ENCODE data around the gene PTPRR. TPM values are rescaled to one million over a fixed set of nuclear protein-coding genes. Genes with fewer than 3 reads are reported as not detected.

The PTPRR gene
- polyA plus RNA-seq, 1 of the 3 experiments (the other 2 are of a cell fraction), result 1.4 TPM

DNA sequence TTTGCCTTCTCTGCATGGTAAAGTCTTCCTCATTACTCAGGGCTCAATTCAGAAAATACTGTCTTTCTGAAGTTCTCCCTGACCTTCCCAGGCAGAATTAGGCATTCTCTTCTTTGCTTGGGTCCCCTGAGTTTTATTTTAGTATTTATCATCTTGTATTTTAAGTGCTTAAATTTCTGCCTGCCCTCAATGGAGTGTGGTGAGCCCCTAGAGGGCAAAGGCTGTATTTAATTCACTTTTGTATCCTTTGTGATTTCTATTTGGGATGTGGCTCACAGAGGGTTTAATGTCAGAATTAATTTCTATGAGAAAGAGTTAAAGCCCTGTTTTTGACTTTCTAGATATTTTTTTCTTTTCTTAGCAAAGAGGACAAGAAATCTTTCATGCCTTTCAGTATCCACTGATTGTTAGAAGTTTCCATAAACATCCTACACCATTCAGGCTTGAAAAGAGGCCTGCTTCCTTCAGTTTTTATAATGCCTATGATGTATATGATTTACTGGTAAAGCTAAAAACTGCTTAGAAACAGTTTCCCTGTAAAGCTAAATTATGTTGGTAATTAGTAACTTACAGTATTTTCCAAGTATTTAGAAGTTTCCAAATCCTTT is 227.8 kb downstream of the PTPRR start:
- POLR2A ChIA-PET, result no interaction called here
- H2AFZ ChIP-seq (ENCODE audit: low read depth), result peak overlapping the region; percentile 69; the same call in 1 of the 2 replicates

DNA sequence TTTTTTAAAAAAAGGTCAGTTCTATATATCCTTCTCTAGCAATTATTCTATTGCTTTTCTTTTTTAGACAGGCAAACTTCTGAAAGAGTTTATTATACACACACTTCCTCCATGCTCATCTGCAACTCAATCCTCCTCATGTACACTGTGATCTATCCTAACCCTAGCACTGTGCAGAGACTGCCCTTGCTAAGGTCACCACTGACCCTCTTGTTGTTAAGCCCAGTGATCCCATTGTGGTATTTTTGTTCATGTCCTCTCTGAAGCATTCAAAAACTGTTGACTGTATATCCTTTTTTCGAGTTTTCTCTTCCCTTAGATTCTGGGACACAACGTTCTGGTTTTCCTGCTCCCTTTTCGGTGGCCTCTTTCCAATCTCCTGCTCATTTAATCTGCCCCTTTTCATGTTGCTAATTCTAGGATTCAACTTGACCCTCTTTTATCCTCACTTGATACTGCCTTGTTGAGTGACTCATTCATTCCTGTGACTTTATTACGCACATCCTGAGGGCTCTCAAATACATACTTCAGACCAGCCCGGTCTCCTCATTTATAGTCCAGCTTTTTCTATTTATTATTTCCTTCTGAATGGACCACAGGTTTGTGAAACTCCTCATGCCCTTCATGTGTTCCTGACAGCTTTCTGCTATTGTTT is 229.4 kb downstream of the PTPRR start:
- no peak overlapping the region; the same call in 1 of the 2 replicates for H2AFZ ChIP-seq (ENCODE audit: low read depth)
- peak overlapping the region in 1 of 2 experiments; percentile 27; a peak in 1 of 4 replicates for H3K27ac ChIP-seq (ENCODE audit: low read depth in 2 of 2, low read length in 1 of 2)
- ChIA-PET CTCF (interaction anchor here (0.9 to 1.2 kb wide), 2 partner anchors 11 to 40 kb away, joined by 3 to 4 read pairs; no protein-coding TSS in a partner anchor), POLR2A (no interaction called here)
- H3F3A ChIP-seq (replicated peaks; ENCODE audit: insufficient read depth), result no peaks in the 10 kb centered on the region
- no peak overlapping the region for H3K4me3 ChIP-seq (ENCODE audit: low read depth in 2 of 2, low read length in 1 of 2)
- no peaks in the 10 kb centered on the region for H3K79me2 ChIP-seq (ENCODE audit: insufficient read depth)
- no peak for TF ChIP-seq FOXJ3 (CRISPR knock-in tag; IDR thresholded peaks at IDR 0.05)
- no peak for TF ChIP-seq TAF1 (IDR thresholded peaks at IDR 0.05; ENCODE audit: borderline replicate concordance, low read depth, low read length)
- TF ChIP-seq FOSL2 (IDR thresholded peaks at IDR 0.05; ENCODE audit: borderline replicate concordance, low read depth), result peak; percentile 11; the same call in 1 of the 2 replicates
- no peak for TF ChIP-seq EP300 (IDR thresholded peaks at IDR 0.05; ENCODE audit: borderline replicate concordance in 1 of 2, low read depth in 1 of 2, low read length in 1 of 2)
- no peak for TF ChIP-seq ELF1 (IDR thresholded peaks at IDR 0.05)
- no peaks in the 10 kb centered on the region for H3K9me3 ChIP-seq
- peaks cover 0 to 2% of the 10 kb centered on the region in 2 experiments; a peak in 2 of 4 replicates for H3K4me1 ChIP-seq (ENCODE audit: control insufficient read depth in 1 of 2, insufficient read depth in 2 of 2, low read depth in 1 of 2, low read length in 1 of 2)
- no peaks in the 10 kb centered on the region for H4K20me1 ChIP-seq (ENCODE audit: insufficient read depth)
- no peak for DNase-seq
- no peaks in the 10 kb centered on the region for H3K36me3 ChIP-seq (replicated peaks in 1 of 2; ENCODE audit: control insufficient read depth in 1 of 2, insufficient read depth in 2 of 2, low read length in 1 of 2)
- no peak overlapping the region for H3K9ac ChIP-seq
- H3K4me2 ChIP-seq, result no peak overlapping the region
- no peaks in the 10 kb centered on the region for H3K9me2 ChIP-seq
- 79% methylated on average over 5 of the region's 5 CpGs for WGBS (ENCODE audit: low lambda C conversion rate)
- H3K27me3 ChIP-seq (ENCODE audit: insufficient read depth), result no peaks in the 10 kb centered on the region

More for the DNA sequence above, 227.8 kb downstream of the PTPRR start:
- no peak overlapping the region for H3K9ac ChIP-seq
- no peak overlapping the region for H3K4me2 ChIP-seq
- H3F3A ChIP-seq (replicated peaks; ENCODE audit: insufficient read depth), result no peaks in the 10 kb centered on the region
- H3K9me3 ChIP-seq, result no peaks in the 10 kb centered on the region
- DNase-seq, result peak; percentile 16
- peak overlapping the region; percentile 16 to 30; a peak in 2 of 4 replicates for H3K27ac ChIP-seq (ENCODE audit: low read depth in 2 of 2, low read length in 1 of 2)
- TF ChIP-seq MXI1 (IDR thresholded peaks at IDR 0.05; ENCODE audit: low read depth, low read length) (no peak), SMC3 (IDR thresholded peaks at IDR 0.05; ENCODE audit: low read depth, low read length) (peak; percentile 36; the same call in 1 of the 2 replicates), RAD21 (IDR thresholded peaks at IDR 0.05; ENCODE audit: low read length) (peak; percentile 47)
- TF ChIP-seq, protein P1, sequence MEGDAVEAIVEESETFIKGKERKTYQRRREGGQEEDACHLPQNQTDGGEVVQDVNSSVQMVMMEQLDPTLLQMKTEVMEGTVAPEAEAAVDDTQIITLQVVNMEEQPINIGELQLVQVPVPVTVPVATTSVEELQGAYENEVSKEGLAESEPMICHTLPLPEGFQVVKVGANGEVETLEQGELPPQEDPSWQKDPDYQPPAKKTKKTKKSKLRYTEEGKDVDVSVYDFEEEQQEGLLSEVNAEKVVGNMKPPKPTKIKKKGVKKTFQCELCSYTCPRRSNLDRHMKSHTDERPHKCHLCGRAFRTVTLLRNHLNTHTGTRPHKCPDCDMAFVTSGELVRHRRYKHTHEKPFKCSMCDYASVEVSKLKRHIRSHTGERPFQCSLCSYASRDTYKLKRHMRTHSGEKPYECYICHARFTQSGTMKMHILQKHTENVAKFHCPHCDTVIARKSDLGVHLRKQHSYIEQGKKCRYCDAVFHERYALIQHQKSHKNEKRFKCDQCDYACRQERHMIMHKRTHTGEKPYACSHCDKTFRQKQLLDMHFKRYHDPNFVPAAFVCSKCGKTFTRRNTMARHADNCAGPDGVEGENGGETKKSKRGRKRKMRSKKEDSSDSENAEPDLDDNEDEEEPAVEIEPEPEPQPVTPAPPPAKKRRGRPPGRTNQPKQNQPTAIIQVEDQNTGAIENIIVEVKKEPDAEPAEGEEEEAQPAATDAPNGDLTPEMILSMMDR (IDR thresholded peaks at IDR 0.05), result peak; percentile 70
- H3K9me2 ChIP-seq, result no peaks in the 10 kb centered on the region
- H3K36me3 ChIP-seq (replicated peaks in 1 of 2; ENCODE audit: control insufficient read depth in 1 of 2, insufficient read depth in 2 of 2, low read length in 1 of 2), result no peaks in the 10 kb centered on the region
- no peaks in the 10 kb centered on the region for H3K27me3 ChIP-seq (ENCODE audit: insufficient read depth)
- H3K4me1 ChIP-seq (ENCODE audit: control insufficient read depth in 1 of 2, insufficient read depth in 2 of 2, low read depth in 1 of 2, low read length in 1 of 2), result peaks cover 0 to 2% of the 10 kb centered on the region in 2 experiments; a peak in 2 of 4 replicates
- CTCF ChIA-PET, result interaction anchor here (1.1 to 1.9 kb wide), 3 partner anchors 7 to 792 kb away, joined by 3 to 7 read pairs (median 5); no protein-coding TSS in a partner anchor
- H3K79me2 ChIP-seq (ENCODE audit: insufficient read depth), result no peaks in the 10 kb centered on the region
- H3K4me3 ChIP-seq (ENCODE audit: low read depth in 2 of 2, low read length in 1 of 2), result no peak overlapping the region
- no peaks in the 10 kb centered on the region for H4K20me1 ChIP-seq (ENCODE audit: insufficient read depth)
